GM18498 (cell line): ENCODE data around the gene KLK6.

Source experiments
- ATAC-seq: cut with Tn5 transposase; IDR thresholded peaks from one replicate; pipeline ENCODE4 v1.9.1; 2021; ENCODE audit warnings: mild to moderate bottlenecking, moderate library complexity; ENCODE audit not compliant: unreplicated experiment

The KLK6 gene

DNA sequence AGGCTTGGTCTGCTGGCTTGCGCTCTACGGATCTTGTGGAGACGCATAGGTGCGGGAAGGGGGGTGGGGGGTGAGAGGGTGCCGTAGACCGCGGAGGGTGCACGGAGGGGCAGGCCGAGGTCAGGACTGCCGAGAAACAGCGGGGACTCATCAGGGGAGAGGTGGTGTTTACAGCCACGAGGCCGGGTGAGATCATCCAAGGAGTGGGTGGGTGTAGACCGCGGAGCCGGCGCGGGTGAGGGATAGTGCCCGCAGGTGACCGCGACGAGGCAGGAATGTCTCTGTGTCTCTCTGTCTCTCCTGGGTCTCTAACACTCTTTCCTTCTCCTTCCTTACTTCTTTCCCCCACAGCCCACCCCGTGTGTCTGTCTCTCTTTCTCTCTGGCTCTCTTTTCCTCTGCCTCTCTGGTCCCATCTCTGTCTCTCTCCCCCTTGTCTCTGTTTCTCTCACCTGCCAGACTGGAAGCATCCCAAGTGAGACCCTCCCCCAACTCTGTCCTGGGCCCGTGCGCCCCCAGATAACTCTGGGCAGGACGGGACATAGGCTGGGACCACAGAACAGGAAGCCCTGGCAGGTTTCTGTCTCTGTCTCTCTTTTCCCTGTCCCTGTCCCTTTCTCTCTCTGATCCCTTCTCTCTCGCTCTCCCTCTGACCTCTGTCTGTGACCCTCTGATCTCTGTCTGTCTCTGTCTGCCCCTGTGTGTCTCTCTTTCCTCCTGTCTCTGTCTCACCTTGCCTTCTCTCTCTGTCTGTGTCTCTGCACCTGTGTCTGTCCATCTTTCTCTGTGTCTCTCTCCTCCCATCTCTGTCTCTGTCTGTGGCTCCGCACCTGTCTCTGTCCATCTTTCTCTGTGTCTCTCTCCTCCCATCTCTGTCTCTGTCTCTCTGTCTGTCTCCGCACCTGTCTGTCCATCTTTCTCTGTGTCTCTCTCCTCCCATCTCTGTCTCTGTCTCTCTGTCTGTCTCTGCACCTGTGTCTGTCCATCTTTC is 56.4 kb downstream of the KLK6 start:
- no peak for ATAC-seq

DNA sequence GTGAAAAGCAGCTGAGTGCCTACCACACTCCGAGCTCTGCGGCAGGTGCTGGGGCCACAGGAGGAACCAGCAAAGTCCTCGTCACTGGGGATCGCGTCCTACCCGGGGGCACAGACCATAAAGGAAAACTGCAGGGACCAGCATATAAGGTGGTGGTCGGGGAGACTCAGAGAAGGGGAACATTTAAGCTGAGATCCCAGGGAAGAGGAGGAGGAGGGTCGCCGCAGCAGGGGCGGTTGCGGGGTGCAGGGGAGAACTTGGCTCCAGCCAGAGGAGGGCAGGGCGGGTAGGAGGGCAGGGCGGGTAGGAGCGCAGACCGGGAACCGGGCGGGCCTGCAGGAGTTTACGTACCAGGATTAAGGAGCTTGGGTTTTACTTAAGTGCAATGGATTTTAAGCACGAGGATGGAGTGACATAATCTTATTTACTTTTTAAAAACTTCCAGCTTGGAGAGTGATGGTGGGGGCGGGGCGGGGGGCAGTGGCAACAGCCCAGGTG is 57.2 kb downstream of the KLK6 start:
- ATAC-seq: no peak

DNA sequence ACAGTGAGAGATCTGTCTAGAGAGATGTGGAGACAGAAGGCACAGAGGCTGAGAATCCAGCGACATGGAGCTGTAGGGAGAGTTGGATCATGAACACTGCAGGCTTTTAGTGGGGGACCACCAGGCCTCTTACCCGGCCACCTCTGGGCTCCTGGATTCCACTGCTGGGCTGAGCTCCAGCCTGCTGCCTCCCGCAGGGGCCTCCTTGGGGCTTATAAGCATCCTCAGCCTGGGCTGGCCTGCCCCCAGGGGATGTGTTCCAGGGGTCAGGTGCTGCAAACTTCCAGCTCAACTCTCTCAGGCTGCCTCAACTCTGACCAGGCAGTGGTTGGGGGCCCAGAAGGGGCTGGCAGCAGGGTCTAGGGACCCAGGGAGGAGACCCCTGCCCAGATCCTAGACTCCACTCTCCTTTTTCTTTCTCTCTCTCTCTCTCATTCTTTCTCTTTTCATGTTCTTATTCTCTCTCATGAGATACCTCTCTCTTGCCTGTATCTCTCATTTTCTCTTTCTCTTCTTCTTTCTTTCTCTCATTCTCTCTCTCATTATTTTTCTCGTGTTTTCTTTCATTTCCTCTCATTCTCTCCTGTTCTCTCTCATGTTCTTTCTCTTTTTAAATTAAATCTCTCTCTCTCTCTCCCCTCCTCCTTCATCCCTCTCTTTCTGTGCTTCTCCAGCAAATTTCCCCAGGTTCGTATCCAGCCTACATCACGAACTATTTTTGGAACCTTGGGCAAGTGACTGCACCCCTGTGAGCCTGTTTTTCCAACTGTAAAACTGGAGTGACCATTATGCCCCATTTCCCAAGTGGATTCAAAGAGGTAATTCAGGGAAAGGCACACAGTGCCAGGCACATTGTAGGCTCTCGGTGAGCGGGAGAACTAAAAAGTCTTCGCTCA is 57.9 kb downstream of the KLK6 start, which contains the start of gene KLK4:
TSS of gene KLK4 (minus strand) at position 190 of the 896 bp plus-strand sequence. CDS start 657 bp downstream, outside the sequence.
- no peak for ATAC-seq

DNA sequence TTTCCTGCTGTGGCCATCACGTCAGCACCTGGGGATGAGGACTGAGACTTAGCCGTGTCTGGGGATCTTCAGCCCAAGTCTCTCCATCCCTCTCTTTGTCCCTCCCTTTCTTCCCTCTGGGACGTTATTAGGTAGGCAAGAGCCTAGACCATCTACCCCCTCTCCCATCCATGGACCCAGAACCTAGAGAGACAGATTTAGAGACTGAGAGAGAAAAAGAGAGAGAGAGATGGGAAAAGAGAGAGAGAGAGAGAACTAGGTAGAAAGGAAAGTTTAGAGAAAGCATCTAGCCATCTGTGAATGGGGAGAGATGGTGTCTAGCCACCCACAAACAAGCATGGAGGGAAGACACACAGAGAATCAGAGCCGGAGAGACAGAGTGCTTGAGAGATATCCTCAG is 58.7 kb downstream of the KLK6 start:
- ATAC-seq: no peak

DNA sequence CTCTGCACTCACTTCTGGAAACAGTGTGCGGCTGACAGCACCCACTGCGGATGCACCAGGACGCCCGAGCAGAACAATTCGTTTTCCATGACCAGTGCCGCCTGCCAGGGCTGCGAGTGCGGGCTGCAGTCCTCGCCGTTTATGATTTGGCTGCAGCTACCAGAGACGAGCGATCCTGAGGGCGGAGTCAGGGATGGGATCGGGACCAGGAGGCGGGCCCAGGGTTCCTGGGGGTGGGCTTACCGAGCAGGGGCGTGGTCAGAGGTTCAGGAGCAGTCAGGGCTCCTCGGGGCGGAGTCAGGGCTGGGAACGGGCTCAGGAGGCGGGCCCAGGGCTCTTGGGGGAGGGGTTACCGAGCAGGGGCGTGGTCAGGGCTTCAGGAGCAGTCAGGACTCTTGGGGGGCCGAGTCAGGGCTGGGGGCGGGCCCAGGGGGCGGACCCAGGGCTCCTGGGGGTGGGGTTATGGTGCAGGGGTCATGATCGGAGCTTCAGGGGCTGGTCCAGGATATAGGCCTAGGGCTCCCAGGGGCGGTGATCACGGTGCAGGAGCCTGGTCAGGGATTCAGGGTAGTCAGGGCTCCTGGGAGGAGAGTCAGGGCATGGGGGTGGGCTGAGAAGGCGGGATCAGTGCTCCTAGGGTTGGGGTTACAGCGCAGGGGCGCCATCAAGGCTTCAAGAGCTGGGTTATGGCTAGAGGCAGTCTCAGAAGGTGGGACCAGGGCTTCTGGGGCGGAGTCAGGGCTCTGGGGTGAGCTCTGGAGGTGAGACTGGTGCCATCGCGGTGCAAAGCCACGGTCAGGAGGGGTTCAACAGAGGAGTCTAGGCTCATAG is 59.9 kb downstream of the KLK6 start:
- ATAC-seq: no peak
